Measurements from ENCODE around the gene ZBTB40. TPM values are rescaled to one million over a fixed set of nuclear protein-coding genes. Genes with fewer than 3 reads are reported as not detected.

ZBTB40 gene
- total and polyA plus RNA-seq, 8 donors = 2.1 to 39.3 (median 14.0) TPM

DNA sequence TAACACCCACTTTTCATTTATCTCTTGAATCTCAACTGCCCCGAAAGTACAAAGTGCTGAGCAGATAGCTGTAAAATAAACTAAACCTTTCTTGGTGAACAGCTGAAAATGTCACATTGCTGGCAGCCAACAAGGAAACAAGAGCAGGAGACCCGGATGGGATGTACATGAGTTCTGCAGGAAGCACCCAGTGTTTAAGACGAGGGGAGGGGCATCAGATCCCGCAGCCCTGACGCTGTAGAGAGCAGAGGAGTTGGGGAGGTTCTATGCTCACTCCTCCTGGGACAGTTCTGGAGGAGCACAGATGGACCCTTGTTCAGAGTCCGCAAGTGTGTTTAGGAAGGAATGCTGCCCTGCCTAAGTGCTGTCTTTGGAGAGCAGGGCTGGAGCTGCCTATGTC lies 79.6 kb downstream of the ZBTB40 start:
- H3K27me3 ChIP-seq = no peaks in the 10 kb centered on the region
- H3K9me3 ChIP-seq = no peaks in the 10 kb centered on the region
- H3K27ac ChIP-seq = peak overlapping the region in 2 of 5 donors; percentile 49 to 66
- H3K4me1 ChIP-seq = peaks cover 0 to 17% (median 8%) of the 10 kb centered on the region in 4 donors
- H3K36me3 ChIP-seq = peaks cover 18 to 55% (median 36%) of the 10 kb centered on the region in 4 donors
- intact Hi-C loops (cut with DNase I; ENCODE audit: low total_unique reads) = no loop called here
- no peak overlapping the region for H3K4me3 ChIP-seq
- 49 to 63% (median 57%) methylated on average over 6 of the region's 6 CpGs for WGBS, 5 donors
- peak in 1 of 2 donors; percentile 68 for DNase-seq
- TF ChIP-seq POLR2AphosphoS5 (IDR thresholded peaks at IDR 0.05) (no peak), EP300 (IDR thresholded peaks at IDR 0.05) (no peak), POLR2A (IDR thresholded peaks at IDR 0.05) (no peak)
- TF ChIP-seq, protein P1, sequence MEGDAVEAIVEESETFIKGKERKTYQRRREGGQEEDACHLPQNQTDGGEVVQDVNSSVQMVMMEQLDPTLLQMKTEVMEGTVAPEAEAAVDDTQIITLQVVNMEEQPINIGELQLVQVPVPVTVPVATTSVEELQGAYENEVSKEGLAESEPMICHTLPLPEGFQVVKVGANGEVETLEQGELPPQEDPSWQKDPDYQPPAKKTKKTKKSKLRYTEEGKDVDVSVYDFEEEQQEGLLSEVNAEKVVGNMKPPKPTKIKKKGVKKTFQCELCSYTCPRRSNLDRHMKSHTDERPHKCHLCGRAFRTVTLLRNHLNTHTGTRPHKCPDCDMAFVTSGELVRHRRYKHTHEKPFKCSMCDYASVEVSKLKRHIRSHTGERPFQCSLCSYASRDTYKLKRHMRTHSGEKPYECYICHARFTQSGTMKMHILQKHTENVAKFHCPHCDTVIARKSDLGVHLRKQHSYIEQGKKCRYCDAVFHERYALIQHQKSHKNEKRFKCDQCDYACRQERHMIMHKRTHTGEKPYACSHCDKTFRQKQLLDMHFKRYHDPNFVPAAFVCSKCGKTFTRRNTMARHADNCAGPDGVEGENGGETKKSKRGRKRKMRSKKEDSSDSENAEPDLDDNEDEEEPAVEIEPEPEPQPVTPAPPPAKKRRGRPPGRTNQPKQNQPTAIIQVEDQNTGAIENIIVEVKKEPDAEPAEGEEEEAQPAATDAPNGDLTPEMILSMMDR (IDR thresholded peaks at IDR 0.05) = no peak

GRCh38 chr1:22533244-22533895 lies 81.7 kb downstream of the ZBTB40 start:
- no peak overlapping the region for H3K27ac ChIP-seq
- no peaks in the 10 kb centered on the region for H3K9me3 ChIP-seq
- intact Hi-C loops (cut with DNase I; ENCODE audit: low total_unique reads) = no loop called here
- TF ChIP-seq POLR2A (IDR thresholded peaks at IDR 0.05) (no peak), POLR2AphosphoS5 (IDR thresholded peaks at IDR 0.05) (no peak), EP300 (IDR thresholded peaks at IDR 0.05) (no peak)
- TF ChIP-seq, protein P1 (IDR thresholded peaks at IDR 0.05) = no peak
- no peak overlapping the region for H3K4me3 ChIP-seq
- no peak for DNase-seq
- H3K27me3 ChIP-seq = no peaks in the 10 kb centered on the region
- peaks cover 0 to 17% (median 8%) of the 10 kb centered on the region in 4 donors for H3K4me1 ChIP-seq
- peaks cover under 1 to 33% (median 19%) of the 10 kb centered on the region in 4 donors for H3K36me3 ChIP-seq
- WGBS, 5 donors = 64 to 80% (median 69%) methylated on average over 10 to 11 of the region's 11 CpGs

GRCh38 chr1:22534951-22535350 lies 83.3 kb downstream of the ZBTB40 start:
- no peaks in the 10 kb centered on the region for H3K9me3 ChIP-seq
- TF ChIP-seq EP300 (IDR thresholded peaks at IDR 0.05) (no peak), POLR2AphosphoS5 (IDR thresholded peaks at IDR 0.05) (no peak), POLR2A (IDR thresholded peaks at IDR 0.05) (no peak)
- TF ChIP-seq, protein P1 (IDR thresholded peaks at IDR 0.05) = no peak
- no peak overlapping the region for H3K27ac ChIP-seq
- no peaks in the 10 kb centered on the region for H3K27me3 ChIP-seq
- no peak overlapping the region for H3K4me3 ChIP-seq
- intact Hi-C loops (cut with DNase I; ENCODE audit: low total_unique reads) = no loop called here
- no peak for DNase-seq
- WGBS, 5 donors = 89 to 97% (median 95%) methylated on average over 4 of the region's 4 CpGs
- peaks cover 0 to 19% (median 9%) of the 10 kb centered on the region in 4 donors for H3K36me3 ChIP-seq
- peaks cover 0 to 17% (median 8%) of the 10 kb centered on the region in 4 donors for H3K4me1 ChIP-seq

- H3K27ac ChIP-seq = no peak overlapping the region
- H3K4me1 ChIP-seq = peaks cover 0 to 16% (median 6%) of the 10 kb centered on the region in 4 donors
- no peak overlapping the region for H3K4me3 ChIP-seq
- WGBS, 5 donors = 72 to 96% (median 90%) methylated on average over 1 to 6 of the region's 6 CpGs
- TF ChIP-seq POLR2A (IDR thresholded peaks at IDR 0.05) (no peak), POLR2AphosphoS5 (IDR thresholded peaks at IDR 0.05) (no peak), EP300 (IDR thresholded peaks at IDR 0.05) (no peak)
- TF ChIP-seq, protein P1 (IDR thresholded peaks at IDR 0.05) = no peak
- H3K9me3 ChIP-seq = no peaks in the 10 kb centered on the region
- no peaks in the 10 kb centered on the region for H3K27me3 ChIP-seq
- peaks cover 0 to 19% (median 9%) of the 10 kb centered on the region in 4 donors for H3K36me3 ChIP-seq
- intact Hi-C loops (cut with DNase I; ENCODE audit: low total_unique reads) = no loop called here
- no peak for DNase-seq
Measured at GRCh38 chr1:22535399-22535798, 83.7 kb downstream of the ZBTB40 start.
